Gastroesophageal sphincter (tissue), 4 donors: Measurements from ENCODE around the gene SUN2. TPM values are rescaled to one million over a fixed set of nuclear protein-coding genes. Genes with fewer than 3 reads are reported as not detected.
A peak's percentile ranks its signal among the peaks of the same experiment; 100 is the strongest.

Experiments used
- ATAC-seq: fragments of 150-250 bp; one replicate; pipeline ENCODE4 v1.9.1; 2016; ENCODE audit warnings: mild to moderate bottlenecking, moderate library complexity
- H3K27ac ChIP-seq, 4 donors: fragments of 200-600 bp; sonication (generic) in 3 of 4; 1 replicate in 3 of 4; 2 replicates in 1 of 4; pipeline ENCODE4 v1.5.1; 2016 to 2019
- H3K27me3 ChIP-seq: fragments of 200-600 bp; sonication (generic); one replicate; pipeline ENCODE4 v1.5.1; 2019
- H3K36me3 ChIP-seq, 2 donors: fragments of 200-600 bp; sonication (generic); one replicate each; pipeline ENCODE4 v1.5.1; 2019; ENCODE audit warnings: control low read depth in 1 of 2
- H3K4me1 ChIP-seq, 3 donors: fragments of 200-600 bp; sonication (generic); 1 replicate in 2 of 3; 2 replicates in 1 of 3; pipeline ENCODE4 v1.5.1; 2016 to 2019; ENCODE audit warnings: control low read depth in 2 of 3
- H3K4me3 ChIP-seq, 2 donors: fragments of 200-600 bp; sonication (generic); one replicate each; pipeline ENCODE4 v1.5.1; 2019; ENCODE audit warnings: mild to moderate bottlenecking in 1 of 2, moderate library complexity in 1 of 2
- H3K9me3 ChIP-seq, 3 donors: fragments of 200-600 bp; sonication (generic); one replicate each; pipeline ENCODE4 v1.5.1; 2017 to 2019; ENCODE audit warnings: control low read depth in 2 of 3
- CTCF ChIP-seq, 4 experiments: fragments of 200-600 bp in 2 of 4; fragments of 450-650 bp in 2 of 4; sonication (generic) in 1 of 4; IDR thresholded peaks; one replicate each; pipeline ENCODE4 v1.5.1; 2017 to 2019; ENCODE audit warnings: antibody characterized with exemption in 4 of 4, mild to moderate bottlenecking in 2 of 4, moderate library complexity in 2 of 4
- EP300 ChIP-seq: sonication (generic); formaldehyde crosslinking; IDR thresholded peaks from one replicate; pipeline ENCODE4 v1.6.1; 2017; ENCODE audit warnings: antibody characterized with exemption, mild to moderate bottlenecking
- POLR2A ChIP-seq, 2 donors: fragments of 450-650 bp; IDR thresholded peaks; one replicate each; pipeline ENCODE4 v1.6.1; 2017; ENCODE audit warnings: antibody characterized with exemption in 2 of 2, mild to moderate bottlenecking in 2 of 2, moderate library complexity in 1 of 2
- POLR2AphosphoS5 ChIP-seq: sonication (generic); formaldehyde crosslinking; IDR thresholded peaks from one replicate; pipeline ENCODE4 v1.6.1; 2017; ENCODE audit warnings: antibody characterized with exemption
- WGBS, 2 donors: methylation state at CpG; one replicate each; pipeline ENCODE4 v1.1.5; 2018; ENCODE audit warnings: low coverage in 1 of 2; 5-methylcytosine and 5-hydroxymethylcytosine counted together
- total RNA-seq, 4 donors: library from RNA; depleted of rRNA; stranded (reverse); fragments of >200 nt; gene quantifications; one replicate each; pipeline ENCODE4 v1.1.0, GENCODE V29; 2016

Gene SUN2
- total RNA-seq, 4 donors from 2014 or later = 339 to 594 (median 409) TPM

DNA sequence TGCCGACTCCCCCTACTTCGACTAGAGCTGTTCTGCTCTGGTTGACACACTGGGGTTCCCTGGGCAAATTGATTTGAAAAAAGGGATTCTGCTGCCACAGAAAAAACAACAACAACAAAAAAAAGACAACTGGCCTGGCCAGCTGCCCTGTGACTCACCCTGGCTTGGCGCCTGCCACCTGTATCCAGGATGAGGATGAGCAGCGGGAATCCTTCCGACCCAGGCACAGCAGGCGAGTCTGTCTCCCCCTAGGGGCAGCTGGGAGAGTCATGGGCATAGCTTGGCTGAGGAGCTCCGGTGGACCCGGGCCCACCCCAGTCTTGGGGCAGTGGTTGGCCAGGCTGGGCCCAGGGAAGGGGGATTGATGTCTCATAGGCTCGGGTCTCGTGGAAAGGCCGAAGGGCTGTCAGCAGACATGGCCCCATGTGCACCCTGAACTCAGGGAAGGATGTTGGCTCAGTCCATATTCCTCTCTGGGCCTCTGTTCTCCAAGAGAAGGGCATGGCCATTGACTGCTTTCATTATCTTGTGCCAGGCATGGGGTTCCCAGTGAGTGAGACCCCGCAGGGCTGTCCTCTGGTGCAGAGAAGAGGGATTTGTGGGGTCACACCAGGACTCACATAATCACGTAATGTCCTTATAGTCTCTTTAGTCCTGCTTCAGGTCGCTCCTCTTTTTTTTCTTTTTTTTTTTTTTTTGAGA is 10.4 kb upstream of the SUN2 start:
- Histone ChIP-seq H3K27me3 (no peaks in the 10 kb centered on the region), H3K27ac (no peak overlapping the region), H3K36me3 (no peaks in the 10 kb centered on the region), H3K9me3 (no peaks in the 10 kb centered on the region), H3K4me3 (no peak overlapping the region), H3K4me1 (peaks cover 0 to 12% (median 0%) of the 10 kb centered on the region in 3 donors)
- peak in 3 of 4 experiments; percentile 49 to 75 (median 65) for TF ChIP-seq CTCF (IDR thresholded peaks at IDR 0.05)
- no peak for TF ChIP-seq EP300
- ATAC-seq = peak; percentile 48
- WGBS, 2 donors = 71 to 88% methylated on average over 3 to 4 of the region's 14 CpGs

- no peak overlapping the region for H3K4me3 ChIP-seq
- no peak for ATAC-seq
- peaks cover 0 to 5% (median 0%) of the 10 kb centered on the region in 3 donors for H3K4me1 ChIP-seq
- H3K27ac ChIP-seq = no peak overlapping the region
- 65% methylated on average over 6 of the region's 11 CpGs; no CpG with 5 or more reads in 1 of the 2 donors for WGBS, 2 donors
- TF ChIP-seq POLR2A (IDR thresholded peaks at IDR 0.05) (no peak), EP300 (no peak), POLR2AphosphoS5 (no peak), CTCF (IDR thresholded peaks at IDR 0.05) (no peak)
- no peaks in the 10 kb centered on the region for H3K36me3 ChIP-seq
- no peaks in the 10 kb centered on the region for H3K9me3 ChIP-seq
- no peaks in the 10 kb centered on the region for H3K27me3 ChIP-seq
These were observed 6.8 kb upstream of the SUN2 start for GRCh38 chr22:38762551-38762983.

DNA sequence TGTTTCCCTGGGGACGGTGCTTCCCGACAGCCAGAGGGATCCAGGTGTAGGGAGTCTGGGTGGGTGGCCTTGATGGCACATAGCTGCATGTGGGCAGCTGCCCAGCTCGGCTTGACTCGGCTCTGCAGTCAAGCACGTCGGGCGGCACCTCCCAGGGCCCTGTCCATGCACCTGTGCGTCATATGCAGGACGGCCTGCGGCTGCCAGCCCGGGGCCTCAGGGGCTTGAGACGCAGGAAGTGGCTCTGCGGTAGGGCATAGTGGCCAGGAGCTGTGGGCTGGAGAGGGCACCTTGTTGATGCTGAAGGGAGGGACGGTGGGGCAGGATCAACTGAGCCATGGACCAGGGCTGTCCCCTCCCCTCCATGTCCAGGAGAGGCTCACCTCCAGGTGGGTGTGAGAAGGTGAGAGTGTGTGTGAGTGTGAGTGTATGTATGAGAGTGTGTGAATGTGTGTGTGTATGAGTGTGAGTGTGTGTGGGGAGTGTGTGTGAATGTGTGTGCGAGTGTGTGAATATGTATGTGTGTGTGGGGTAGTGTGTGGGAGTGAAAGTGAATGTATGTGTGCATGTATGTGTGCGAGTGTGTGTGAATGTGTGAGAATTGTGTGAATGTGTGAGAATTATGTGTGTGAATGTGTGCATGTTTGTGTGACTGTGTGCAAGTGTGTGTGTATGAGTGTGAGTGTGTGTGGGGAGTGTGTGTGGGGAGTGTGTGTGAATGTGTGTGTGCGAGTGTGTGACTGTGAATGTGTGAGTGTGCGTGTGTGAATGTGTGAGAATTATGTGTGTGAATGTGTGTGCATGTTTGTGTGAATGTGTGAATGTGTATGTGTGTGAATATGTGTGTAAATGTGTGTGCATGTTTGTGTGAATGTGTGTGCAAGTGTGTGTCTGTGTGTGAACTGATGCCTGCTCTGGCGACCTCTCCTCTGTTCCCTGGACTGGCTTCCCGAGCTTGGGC is 5.7 kb upstream of the SUN2 start:
- H3K36me3 ChIP-seq = no peaks in the 10 kb centered on the region
- no peaks in the 10 kb centered on the region for H3K27me3 ChIP-seq
- peaks cover 0 to 15% (median 6%) of the 10 kb centered on the region in 3 donors for H3K4me1 ChIP-seq
- TF ChIP-seq EP300 (no peak), POLR2AphosphoS5 (no peak), CTCF (IDR thresholded peaks at IDR 0.05) (no peak), POLR2A (IDR thresholded peaks at IDR 0.05) (no peak)
- no peak for ATAC-seq
- 86 to 90% methylated on average over 6 to 7 of the region's 20 CpGs for WGBS, 2 donors
- H3K27ac ChIP-seq = no peak overlapping the region
- H3K4me3 ChIP-seq = no peak overlapping the region
- no peaks in the 10 kb centered on the region for H3K9me3 ChIP-seq

- H3K9me3 ChIP-seq = no peaks in the 10 kb centered on the region
- H3K36me3 ChIP-seq = no peaks in the 10 kb centered on the region
- peaks cover 0 to 15% (median 11%) of the 10 kb centered on the region in 3 donors for H3K4me1 ChIP-seq
- no peaks in the 10 kb centered on the region for H3K27me3 ChIP-seq
- WGBS, 2 donors = 40% methylated on average over 1 of the region's 12 CpGs; no CpG with 5 or more reads in 1 of the 2 donors
- TF ChIP-seq POLR2A (IDR thresholded peaks at IDR 0.05) (no peak), CTCF (IDR thresholded peaks at IDR 0.05) (no peak)
- no peak for ATAC-seq
- no peak overlapping the region for H3K27ac ChIP-seq
- H3K4me3 ChIP-seq = no peak overlapping the region
These were observed 4.8 kb upstream of the SUN2 start for GRCh38 chr22:38760477-38761201.
